Type B pancreatic cell (in vitro differentiated cells): Measurements from ENCODE around the gene FOXN3. TPM values are rescaled to one million over a fixed set of nuclear protein-coding genes. Genes with fewer than 3 reads are reported as not detected.

Experiments
- DNase-seq: peaks from one replicate; pipeline ENCODE4 v3.0.0; 2021; ENCODE audit warnings: mixed read lengths; ENCODE audit not compliant: unreplicated experiment; ENCODE audit errors: extremely low spot score
- H3K27ac Mint-ChIP-seq: 2 replicates; pipeline ENCODE4 v1.8.0; 2021; ENCODE audit warnings: mild to moderate bottlenecking, mixed read lengths
- H3K27me3 Mint-ChIP-seq: 2 replicates; pipeline ENCODE4 v1.8.0; 2021; ENCODE audit warnings: mixed read lengths
- H3K36me3 Mint-ChIP-seq: 2 replicates; pipeline ENCODE4 v1.8.0; 2021; ENCODE audit warnings: mixed read lengths
- H3K4me1 Mint-ChIP-seq: one replicate; pipeline ENCODE4 v1.8.0; 2021; ENCODE audit warnings: mixed read lengths; ENCODE audit not compliant: unreplicated experiment
- H3K4me3 Mint-ChIP-seq: 2 replicates; pipeline ENCODE4 v1.8.0; 2021; ENCODE audit warnings: mild to moderate bottlenecking, mixed read lengths
- H3K9me3 Mint-ChIP-seq: 2 replicates; pipeline ENCODE4 v1.8.0; 2021; ENCODE audit warnings: mixed read lengths
- CTCF ChIP-seq: fragments of 200-600 bp; sonication (generic); conservative IDR thresholded peaks from 2 replicates; pipeline ENCODE4 v1.5.0; 2021; ENCODE audit warnings: antibody characterized with exemption, mild to moderate bottlenecking
- total RNA-seq: library from RNA; stranded (reverse); gene quantifications from 2 replicates; pipeline ENCODE4 v1.2.1, GENCODE V29; 2021; ENCODE audit warnings: low replicate concordance

Gene FOXN3
- total RNA-seq, 1 donor from 2014 or later: 73.5 TPM

DNA sequence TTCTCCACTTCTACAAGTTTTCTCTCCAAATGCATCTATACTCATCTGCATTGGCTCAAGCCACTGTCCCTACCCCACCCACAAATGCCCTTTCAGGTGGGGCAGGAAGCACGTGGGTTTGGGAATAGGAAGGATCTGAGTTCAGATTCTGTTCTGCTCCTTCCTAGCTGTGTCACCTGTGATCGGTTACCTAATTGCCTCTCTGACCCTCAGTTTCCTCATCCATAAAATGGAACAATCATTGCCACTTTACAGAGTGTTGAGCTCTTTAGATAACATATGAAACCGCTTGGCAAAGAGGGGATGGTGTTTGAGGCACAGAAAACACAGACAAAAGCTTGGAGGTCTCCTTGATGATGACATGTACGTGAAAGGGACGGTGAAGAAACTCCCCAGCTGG, 34.5 kb downstream of the FOXN3 start:
- H3K4me1 Mint-ChIP-seq: peaks cover 24% of the 10 kb centered on the region
- no peak for DNase-seq
- H3K4me3 Mint-ChIP-seq: no peak overlapping the region
- no peak for TF ChIP-seq CTCF
- peaks cover 9% of the 10 kb centered on the region for H3K9me3 Mint-ChIP-seq
- no peaks in the 10 kb centered on the region for H3K27me3 Mint-ChIP-seq
- no peak overlapping the region for H3K27ac Mint-ChIP-seq
- H3K36me3 Mint-ChIP-seq: peaks cover 29% of the 10 kb centered on the region

DNA sequence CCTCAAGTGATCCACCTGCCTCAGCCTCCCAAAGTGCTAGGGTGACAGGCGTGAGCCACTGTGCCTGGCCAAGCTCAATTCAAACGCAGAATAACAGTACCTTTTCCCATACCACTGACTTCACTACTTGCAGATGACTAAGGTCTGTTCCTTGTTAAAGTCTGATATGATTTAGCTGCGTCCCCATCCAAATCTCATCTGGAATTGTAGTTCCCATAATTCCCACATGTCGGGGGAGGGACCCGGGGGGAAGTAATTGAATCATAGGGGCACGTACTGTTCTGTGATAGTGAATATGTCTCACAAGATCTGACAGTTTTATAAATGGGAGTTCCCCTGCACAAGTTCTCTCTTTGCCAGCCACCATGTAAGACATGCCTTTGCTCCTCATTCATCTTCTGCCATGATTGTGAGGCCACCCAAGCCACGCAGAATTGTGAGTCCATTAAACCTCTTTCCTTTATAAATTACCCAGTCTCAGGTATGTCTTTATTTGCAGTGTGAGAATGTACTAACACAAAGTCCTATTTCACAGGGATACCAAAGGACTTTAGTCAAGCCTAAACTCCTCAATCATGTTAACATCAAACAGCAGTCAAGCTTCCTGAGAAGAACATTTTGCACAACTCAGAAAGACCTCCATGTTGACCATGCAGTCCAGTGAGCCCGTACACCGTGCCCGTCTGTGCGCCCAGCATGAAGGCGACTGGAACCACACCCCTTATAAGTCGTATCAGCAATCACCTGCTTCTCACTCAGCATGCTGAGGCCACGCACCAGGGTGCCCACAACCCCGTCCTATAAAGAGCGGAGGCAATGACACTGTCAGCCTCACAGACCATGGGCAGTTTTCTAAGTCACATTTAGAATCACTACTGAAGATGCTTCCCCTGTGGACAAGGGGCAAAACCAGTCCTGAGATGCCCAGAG, 36.9 kb downstream of the FOXN3 start:
- Mint-ChIP-seq H3K27me3 (no peaks in the 10 kb centered on the region), H3K4me3 (no peak overlapping the region), H3K4me1 (peaks cover 11% of the 10 kb centered on the region), H3K9me3 (peaks cover 9% of the 10 kb centered on the region), H3K27ac (no peak overlapping the region), H3K36me3 (peaks cover 35% of the 10 kb centered on the region)
- DNase-seq: no peak
- TF ChIP-seq CTCF: no peak

GRCh38 chr14:89379006-89379405, 38.0 kb downstream of the FOXN3 start:
- TF ChIP-seq CTCF: no peak
- DNase-seq: no peak
- no peaks in the 10 kb centered on the region for H3K27me3 Mint-ChIP-seq
- H3K4me3 Mint-ChIP-seq: no peak overlapping the region
- H3K9me3 Mint-ChIP-seq: peaks cover 9% of the 10 kb centered on the region
- H3K4me1 Mint-ChIP-seq: peaks cover 6% of the 10 kb centered on the region
- H3K36me3 Mint-ChIP-seq: peaks cover 38% of the 10 kb centered on the region
- no peak overlapping the region for H3K27ac Mint-ChIP-seq

DNA sequence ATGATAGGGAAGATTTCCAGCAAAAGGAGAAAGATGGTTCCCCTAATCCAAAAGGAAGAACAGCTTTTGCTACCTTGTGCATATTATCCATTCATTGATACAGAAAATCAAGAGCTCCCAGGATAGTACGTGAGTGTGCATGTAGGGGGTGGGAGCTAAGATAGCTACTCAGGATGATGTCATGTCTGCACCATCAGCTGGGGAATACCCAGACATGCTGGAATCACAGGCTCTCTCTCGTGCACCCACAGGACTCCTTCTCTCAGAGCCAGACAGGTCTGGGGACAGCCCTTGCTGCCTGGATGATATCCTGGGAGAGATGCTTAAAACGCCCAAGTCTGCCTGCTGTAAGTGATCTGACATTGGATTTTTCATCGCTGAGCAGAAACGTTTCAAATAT, 38.9 kb downstream of the FOXN3 start:
- H3K36me3 Mint-ChIP-seq: peaks cover 33% of the 10 kb centered on the region
- H3K4me1 Mint-ChIP-seq: peaks cover 2% of the 10 kb centered on the region
- peaks cover 9% of the 10 kb centered on the region for H3K9me3 Mint-ChIP-seq
- H3K27ac Mint-ChIP-seq: no peak overlapping the region
- no peak for TF ChIP-seq CTCF
- no peak for DNase-seq
- no peak overlapping the region for H3K4me3 Mint-ChIP-seq
- no peaks in the 10 kb centered on the region for H3K27me3 Mint-ChIP-seq

DNA sequence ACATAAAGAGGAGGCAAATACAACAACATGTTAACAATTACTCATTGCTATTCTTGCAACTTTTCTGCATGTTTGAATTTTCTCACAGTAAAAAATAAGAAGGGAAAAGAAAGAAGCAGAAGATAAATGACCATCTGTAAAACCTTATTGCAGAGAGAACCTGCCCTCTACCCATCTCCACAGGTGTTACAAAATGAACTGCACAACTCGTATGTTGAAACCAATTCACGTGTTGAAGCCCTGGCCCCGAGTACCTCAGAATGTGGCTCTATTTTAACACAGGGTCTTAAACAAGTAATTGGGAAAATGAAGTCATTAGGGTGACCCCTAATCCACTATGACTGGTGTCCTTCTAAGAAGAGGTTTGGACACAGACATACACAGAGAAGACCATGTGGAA, 39.5 kb downstream of the FOXN3 start:
- no peak for TF ChIP-seq CTCF
- DNase-seq: no peak
- H3K27me3 Mint-ChIP-seq: no peaks in the 10 kb centered on the region
- no peak overlapping the region for H3K4me3 Mint-ChIP-seq
- peaks cover 9% of the 10 kb centered on the region for H3K9me3 Mint-ChIP-seq
- H3K4me1 Mint-ChIP-seq: no peaks in the 10 kb centered on the region
- H3K36me3 Mint-ChIP-seq: peaks cover 29% of the 10 kb centered on the region
- H3K27ac Mint-ChIP-seq: no peak overlapping the region
